ENCODE results near the gene MRPL55. TPM values are rescaled to one million over a fixed set of nuclear protein-coding genes. Genes with fewer than 3 reads are reported as not detected.

Gene MRPL55
- total RNA-seq, 1 experiment from 2014 or later = 57.1 TPM

- ATAC-seq (no peak), DNase-seq (ENCODE audit: low read depth, low spot score) (no peak)
- H3K4me2 ChIP-seq (ENCODE audit: low read length) = no peak overlapping the region
- intact Hi-C loops (cut with micrococcal nuclease) = no loop called here
- H3K79me2 ChIP-seq (ENCODE audit: insufficient read depth, low read length) = no peaks in the 10 kb centered on the region
- H3K27me3 ChIP-seq (ENCODE audit: insufficient read depth, low read length) = no peaks in the 10 kb centered on the region
- H3K9me3 ChIP-seq (ENCODE audit: control insufficient read depth in 1 of 2, insufficient read depth in 1 of 2, low read depth in 1 of 2, low read length in 2 of 2) = no peaks in the 10 kb centered on the region
- ChIA-PET POLR2A (no interaction called here), CTCF (no interaction called here), RAD21 (ENCODE audit: low non-redundant PET in 1 of 2, low total read pairs in 2 of 2, uncharacterized antibody in 2 of 2, unreplicated experiment in 2 of 2) (no interaction called here)
- H3K4me1 ChIP-seq (ENCODE audit: control insufficient read depth in 1 of 2, insufficient read depth in 2 of 2, low read length in 2 of 2) = peaks cover 11 to 14% of the 10 kb centered on the region in 2 experiments; a peak in 3 of 4 replicates
- H2AFZ ChIP-seq (ENCODE audit: low read depth, low read length, poor library complexity, severe bottlenecking) = no peak overlapping the region
- H3K4me3 ChIP-seq (replicated peaks in 1 of 2; ENCODE audit: low read depth in 1 of 2, low read length in 2 of 2) = no peak overlapping the region
- H4K20me1 ChIP-seq (ENCODE audit: insufficient read depth) = no peaks in the 10 kb centered on the region
- no peak overlapping the region for H3K27ac ChIP-seq (ENCODE audit: low read depth, low read length)
- no peaks in the 10 kb centered on the region for H3K36me3 ChIP-seq (ENCODE audit: control insufficient read depth in 1 of 2, insufficient read depth in 2 of 2, low read length in 2 of 2)
- no peak overlapping the region for H3K9ac ChIP-seq (ENCODE audit: low read length)
- BruUV-seq (replicated peaks) = no TSS peak
- H3K9me2 ChIP-seq (ENCODE audit: insufficient read depth) = no peaks in the 10 kb centered on the region
- TF ChIP-seq FOSL1 (IDR thresholded peaks at IDR 0.05; ENCODE audit: low read depth) (no peak), EZH2phosphoT487 (IDR thresholded peaks at IDR 0.05; ENCODE audit: borderline replicate concordance) (no peak), SRF (IDR thresholded peaks at IDR 0.05; ENCODE audit: low read depth) (no peak), ZFX (IDR thresholded peaks at IDR 0.05) (no peak), JUND (IDR thresholded peaks at IDR 0.05) (no peak), EZH2 (IDR thresholded peaks at IDR 0.05) (no peak), POLR2A (IDR thresholded peaks at IDR 0.05; ENCODE audit: borderline replicate concordance, extremely low read depth, insufficient read depth, insufficient read length) (no peak), REST (IDR thresholded peaks at IDR 0.05; ENCODE audit: low read depth) (no peak), ATF3 (IDR thresholded peaks at IDR 0.05) (no peak)
Observed at GRCh38 chr1:228156515-228156881, 47.4 kb upstream of the MRPL55 start.

All from HCT116 (cell line).